CMK (cell line): ENCODE data around the gene MT1B.
"Not testable (repeated sequence)": the region's sequence is repeated elsewhere in the genome, so short reads cannot be mapped to it uniquely, and the experiment has no call there.

ENCODE experiments used
- DNase-seq: peaks from one replicate; pipeline ENCODE4 v3.0.0-alpha.2; 2010; ENCODE audit warnings: low read depth

Gene MT1B

DNA sequence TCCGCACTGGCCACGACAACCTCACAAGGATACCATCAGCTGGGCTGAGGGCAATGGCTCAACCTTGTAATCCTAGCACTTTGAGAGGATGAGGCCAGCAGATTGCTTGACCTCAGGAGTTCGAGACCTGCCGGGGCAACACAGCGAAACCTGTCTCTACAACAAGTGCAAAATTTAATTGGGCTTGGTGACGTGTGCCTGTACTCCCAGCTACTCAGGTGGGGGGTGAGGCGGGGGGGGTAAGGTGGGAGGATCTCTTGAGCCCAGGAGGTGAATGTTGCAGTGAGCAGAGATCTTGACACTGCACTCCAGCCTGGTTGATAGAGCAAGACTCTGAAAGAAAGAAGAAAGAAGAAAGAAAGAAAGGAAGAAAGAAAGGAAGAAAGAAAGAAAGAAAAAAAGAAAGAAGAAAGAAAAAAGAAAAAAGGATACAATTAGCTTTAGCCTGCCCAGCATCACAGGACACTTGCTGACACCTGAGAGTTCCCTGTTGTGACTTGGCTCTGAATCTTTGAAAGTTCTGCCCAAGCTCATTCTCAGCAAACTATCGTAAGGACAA lies 31.3 kb upstream of the MT1B start:
- DNase-seq = no peak

GRCh38 chr16:56621665-56622445 lies 29.8 kb upstream of the MT1B start:
- not testable (repeated sequence) for DNase-seq

GRCh38 chr16:56623184-56623583 lies 28.5 kb upstream of the MT1B start:
- not testable (repeated sequence) for DNase-seq

DNA sequence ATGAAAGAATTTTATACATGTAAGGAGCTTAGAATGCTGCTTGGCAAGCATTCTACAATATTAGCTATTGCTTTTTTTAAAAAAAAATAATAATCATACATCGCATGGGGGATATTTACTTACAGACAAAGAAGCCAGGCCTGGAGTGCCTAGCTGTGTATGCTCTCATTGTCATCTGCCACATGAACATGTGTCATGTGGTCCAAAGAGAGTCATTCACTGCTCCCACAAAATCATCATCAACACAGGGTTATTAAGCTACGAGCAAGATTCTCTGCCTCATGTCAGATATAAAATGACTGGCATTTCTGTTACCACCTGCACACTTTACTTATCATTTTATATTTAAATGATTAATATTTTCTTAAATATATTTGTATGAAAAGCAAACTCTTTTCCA lies 28.0 kb upstream of the MT1B start:
- no peak for DNase-seq

DNA sequence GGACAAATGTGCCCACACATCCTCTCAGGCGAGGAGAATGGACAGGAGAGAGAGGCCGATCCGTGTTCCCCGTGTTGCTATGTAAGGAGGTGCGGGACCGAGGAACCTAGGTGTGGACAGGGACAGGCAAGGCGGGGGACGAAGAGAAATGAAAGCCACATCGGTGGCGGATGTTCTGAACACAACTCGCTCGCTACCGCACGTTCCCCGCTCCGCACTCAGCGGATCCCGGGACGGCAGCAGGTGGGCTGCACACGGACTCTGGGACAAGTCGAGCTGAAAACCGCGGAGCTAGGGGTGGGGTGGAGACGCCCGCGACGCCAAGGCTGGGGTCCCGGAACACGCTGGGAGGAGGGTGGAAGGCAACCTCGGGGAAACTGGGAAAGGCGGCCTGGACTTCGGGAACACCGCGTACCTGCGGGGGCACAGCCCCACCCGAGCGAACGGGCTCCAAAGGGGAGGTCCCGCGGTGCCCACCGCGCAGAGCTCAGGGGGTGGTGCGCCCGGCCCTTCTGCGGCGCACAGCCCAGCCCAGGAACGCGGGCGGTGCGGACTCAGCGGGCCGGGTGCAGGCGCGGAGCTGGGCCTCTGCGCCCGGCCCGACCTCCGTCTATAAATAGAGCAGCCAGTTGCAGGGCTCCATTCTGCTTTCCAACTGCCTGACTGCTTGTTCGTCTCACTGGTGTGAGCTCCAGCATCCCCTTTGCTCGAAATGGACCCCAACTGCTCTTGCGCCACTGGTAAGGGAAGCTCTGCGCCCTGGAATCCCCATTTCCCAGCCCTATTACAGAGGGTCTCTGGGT lies 26.3 kb upstream of the MT1B start, which contains the start of gene MT1E:
Gene MT1E (plus strand): TSS at position 642 of the 803 bp plus-strand sequence. CDS start 71 bp downstream, at position 713.
- DNase-seq = no peak

DNA sequence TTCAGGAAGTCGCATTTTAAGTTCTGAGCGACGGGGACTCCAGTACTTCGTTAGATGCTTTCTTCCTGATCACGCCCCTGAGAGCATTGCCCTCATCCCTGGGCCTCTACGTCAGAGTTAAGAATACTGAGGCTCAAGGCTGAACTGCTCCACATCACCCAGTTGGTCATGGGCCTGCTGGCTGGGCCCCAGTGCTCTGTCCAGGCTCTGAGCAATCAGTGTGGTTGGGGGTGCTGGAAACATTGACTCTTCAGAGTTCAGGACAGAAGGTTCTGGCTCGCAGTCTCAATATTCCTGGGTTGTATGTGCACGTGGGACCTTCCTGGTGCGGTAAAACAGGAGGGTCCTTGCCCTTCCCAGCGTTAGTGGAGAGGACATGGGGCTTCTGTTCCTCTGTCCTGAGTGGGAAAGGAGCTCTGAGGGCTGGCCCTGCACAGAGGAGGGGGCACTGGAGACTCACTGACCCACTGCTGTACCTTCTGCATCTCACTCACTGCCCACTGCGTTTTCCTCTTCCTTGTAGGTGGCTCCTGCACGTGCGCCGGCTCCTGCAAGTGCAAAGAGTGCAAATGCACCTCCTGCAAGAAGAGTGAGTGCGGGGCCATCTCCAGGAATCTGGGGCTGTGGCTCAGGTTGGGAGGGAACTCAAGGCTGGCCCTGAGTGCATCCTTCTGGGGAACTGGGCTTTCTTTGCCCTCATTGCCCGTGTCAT lies 25.6 kb upstream of the MT1B start:
- no peak for DNase-seq

DNA sequence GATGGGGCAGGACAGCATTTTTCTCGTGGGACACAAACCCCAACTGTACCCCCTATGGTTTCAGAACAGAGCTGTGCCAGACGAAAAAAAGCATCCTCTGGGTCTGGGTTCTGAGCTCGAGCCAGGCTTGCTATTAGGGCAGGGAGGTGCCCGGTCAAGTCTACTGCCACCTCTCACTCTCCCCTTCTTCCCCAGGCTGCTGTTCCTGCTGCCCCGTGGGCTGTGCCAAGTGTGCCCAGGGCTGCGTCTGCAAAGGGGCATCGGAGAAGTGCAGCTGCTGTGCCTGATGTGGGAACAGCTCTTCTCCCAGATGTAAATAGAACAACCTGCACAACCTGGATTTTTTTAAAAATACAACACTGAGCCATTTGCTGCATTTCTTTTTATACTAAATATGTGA lies 25.0 kb upstream of the MT1B start:
- DNase-seq = no peak

DNA sequence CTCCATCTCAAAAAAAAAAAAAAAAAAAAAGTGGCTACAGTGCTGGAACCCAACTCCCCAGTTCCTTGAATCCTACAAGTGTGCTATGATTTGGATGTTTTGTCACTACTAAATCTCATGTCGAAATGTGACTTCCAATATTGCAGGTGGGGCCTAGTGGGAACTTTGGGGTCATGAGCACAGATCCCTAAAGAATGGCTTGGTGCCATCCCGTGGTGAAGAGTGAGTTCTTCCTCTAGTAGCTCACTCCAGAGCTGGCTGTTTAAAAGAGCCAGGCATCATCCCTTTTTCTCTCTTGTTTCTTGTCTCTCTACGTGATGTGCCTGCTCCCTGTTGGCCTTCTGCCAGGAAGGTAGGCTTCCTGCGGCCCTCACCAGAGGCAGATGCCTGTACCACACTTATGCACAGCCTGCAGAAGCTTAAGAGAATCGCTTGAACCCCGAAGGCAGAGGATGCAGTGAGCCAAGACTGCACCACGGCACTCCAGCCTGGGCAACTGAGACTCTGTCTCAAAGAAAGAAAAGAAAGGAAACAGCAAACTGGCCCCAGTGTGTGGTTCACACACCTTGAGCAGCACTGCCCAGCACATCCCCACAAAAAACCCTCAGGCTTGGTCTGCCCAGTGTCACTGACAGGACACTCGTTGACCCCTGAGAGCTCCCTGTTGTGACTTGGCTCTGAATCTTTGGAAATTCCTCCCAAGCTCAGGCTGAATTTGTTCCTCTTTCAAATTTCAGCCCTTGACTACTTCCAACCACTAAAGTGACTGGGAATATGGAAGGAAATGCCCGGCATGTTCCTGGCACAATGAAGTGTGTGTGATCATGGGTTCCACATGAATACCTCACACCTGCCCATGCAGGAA lies 23.0 kb upstream of the MT1B start:
- DNase-seq = no peak

DNA sequence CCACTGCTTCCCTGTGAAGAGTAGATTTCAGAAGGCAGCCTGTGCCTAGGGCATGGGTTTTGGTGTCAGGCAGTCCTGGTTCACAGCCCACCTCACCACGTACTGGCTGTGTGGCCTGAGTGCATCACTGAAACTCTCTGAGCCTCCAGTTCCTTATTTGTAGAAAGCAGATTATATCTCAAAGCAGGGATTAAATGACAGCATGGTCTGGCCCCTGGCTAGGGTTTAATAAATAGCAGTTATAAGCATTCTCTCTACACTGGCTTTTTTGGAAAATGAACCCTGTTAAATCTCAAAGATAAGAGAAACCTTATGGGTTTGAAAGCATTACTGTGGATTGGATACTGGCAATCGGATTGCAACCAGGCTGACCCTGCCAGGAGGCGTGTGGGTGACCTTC lies 22.2 kb upstream of the MT1B start:
- DNase-seq = no peak

- no peak for DNase-seq
These were observed 21.6 kb upstream of the MT1B start for GRCh38 chr16:56630134-56630533.

- DNase-seq = no peak
These were observed 20.5 kb upstream of the MT1B start for GRCh38 chr16:56631197-56631596.

DNA sequence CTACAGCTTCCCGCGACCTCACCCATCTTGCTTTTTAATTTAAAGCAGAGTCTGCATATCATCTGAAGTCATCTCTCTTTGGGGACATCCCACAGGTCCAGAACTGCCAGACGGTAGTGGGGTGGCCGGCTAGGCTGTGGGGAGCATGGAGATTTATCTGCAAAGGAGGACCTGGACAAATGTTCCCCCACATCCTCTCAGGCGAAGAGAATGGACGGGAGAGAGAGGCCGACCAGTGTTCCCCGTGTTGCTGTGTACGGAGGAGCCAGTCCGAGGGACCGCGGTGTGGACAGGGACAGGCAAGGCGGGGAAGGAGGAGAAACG lies 19.9 kb upstream of the MT1B start:
- DNase-seq = no peak

GRCh38 chr16:56632156-56632847 lies 19.4 kb upstream of the MT1B start, which contains the start of gene MT1M:
TSS of gene MT1M (plus strand) at chr16:56632659. CDS start at chr16:56632732, 73 bp downstream.
- no peak for DNase-seq

DNA sequence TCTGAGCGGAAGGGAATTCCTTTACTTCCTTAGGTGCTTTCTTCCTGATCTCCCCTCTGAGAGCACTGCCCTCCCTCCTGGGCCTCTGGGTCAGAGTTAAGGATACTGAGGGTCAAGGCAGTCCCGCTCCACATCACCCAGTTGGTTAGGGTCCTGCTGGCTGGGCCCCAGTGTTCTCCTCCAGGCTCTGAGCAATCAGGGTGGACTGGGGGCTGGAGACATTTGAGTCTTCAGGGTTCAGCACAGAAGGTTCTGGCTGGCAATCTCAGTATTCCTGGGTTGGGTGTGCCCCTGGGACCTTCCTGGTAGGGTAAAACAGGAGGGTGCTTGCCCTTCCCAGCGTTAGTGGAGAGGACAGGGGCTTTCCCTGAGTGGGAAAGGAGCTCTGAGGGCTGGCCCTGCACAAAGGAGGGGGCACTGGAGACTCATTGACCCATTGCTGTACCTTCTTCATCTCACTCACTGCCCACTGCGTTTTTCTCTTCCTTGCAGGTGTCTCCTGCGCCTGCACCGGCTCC lies 18.8 kb upstream of the MT1B start:
- no peak for DNase-seq

DNA sequence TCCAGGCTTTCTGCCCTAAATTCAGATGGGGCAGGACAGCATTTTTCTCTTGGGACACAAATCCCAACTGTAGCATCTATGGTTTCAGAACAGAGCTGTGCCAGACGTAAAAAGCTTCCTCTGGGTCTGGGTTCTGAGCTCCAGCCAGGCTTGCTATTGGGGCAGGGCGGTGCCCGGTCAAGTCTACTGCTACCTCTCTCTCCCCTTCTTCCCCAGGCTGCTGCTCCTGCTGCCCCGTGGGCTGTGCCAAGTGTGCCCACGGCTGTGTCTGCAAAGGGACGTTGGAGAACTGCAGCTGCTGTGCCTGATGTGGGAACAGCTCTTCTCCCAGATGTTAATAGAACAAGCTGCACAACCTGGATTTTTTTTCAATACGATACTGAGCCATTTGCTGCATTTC lies 18.2 kb upstream of the MT1B start:
- no peak for DNase-seq

- no peak for DNase-seq
These were observed 16.8 kb upstream of the MT1B start for GRCh38 chr16:56634715-56635440.

DNA sequence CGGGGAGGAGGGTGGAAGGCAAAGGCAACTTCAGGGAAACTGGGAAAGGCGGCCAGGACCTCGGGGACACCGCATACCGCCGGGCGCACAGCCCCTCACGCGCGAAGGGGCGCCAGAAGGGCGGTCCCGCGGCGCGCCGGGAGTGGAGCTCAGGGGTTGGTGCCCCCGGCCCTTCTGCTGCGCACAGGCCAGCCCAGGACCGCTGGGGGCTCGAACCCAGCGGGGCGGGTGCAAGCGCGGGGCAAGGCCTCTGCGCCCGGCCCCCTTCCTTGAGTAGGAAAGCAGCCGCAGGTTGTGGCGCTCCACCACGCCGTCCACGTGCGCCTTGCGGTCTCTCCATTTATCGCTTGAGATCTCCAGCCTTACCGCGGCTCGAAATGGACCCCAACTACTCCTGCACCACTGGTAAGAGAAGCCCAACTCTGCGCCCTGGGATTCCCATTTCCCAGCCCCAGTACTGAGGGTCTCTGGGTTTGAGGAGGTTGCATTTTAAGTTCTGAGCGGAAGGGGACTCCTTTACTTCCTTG lies 16.2 kb upstream of the MT1B start:
- no peak for DNase-seq

DNA sequence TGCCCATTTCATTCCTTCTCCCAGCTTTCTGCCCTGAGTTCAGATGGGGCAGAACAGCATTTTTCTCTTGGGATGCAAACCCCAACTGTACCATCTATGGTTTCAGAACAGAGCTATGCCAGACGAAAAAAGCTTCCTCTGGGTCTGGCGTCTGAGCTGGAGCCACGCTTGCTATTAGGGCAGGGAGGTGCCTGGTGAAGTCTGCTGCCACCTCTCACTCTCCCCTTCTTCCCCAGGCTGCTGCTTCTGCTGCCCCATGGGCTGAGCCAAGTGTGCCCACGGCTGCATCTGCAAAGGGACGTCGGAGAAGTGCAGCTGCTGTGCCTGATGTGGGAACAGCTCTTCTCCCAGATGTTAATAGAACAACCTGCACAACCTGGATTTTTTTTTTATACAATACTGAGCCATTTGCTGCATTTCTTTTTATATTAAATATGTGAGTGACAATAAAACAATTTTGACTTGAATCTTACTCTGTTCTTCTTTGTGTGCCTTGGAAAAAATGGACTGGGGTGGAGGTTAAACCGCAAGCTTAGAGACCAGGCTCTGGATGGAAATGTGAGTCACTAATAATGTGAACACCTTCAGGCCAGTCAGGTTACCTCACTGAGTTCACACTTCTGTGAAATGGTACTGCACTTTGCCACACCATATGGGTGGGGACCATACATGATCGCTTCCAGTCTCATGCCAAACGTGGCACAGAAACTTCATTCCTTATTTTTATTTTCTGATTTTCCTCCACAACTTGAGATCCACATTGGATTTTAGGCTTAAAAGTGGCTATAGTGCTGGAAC lies 14.9 kb upstream of the MT1B start:
- no peak for DNase-seq
